Neural progenitor cell (in vitro differentiated cells): ENCODE data around the gene TMEM232.

Source experiments
- CTCF ChIP-seq: fragments of 200-600 bp; sonication (generic); IDR thresholded peaks from 2 replicates; pipeline ENCODE4 v1.5.1; 2017; ENCODE audit warnings: antibody characterized with exemption, mild to moderate bottlenecking
- EZH2 ChIP-seq: fragments of 200-600 bp; sonication (generic); IDR thresholded peaks from 2 replicates; pipeline ENCODE4 v1.6.1; 2017; ENCODE audit warnings: antibody characterized with exemption, mild to moderate bottlenecking, moderate library complexity

GRCh38 chr5:110512266-110512665 lies 214.2 kb downstream of the TMEM232 start:
- no peak for TF ChIP-seq EZH2
- TF ChIP-seq CTCF: no peak
